Thyroid gland (tissue), 4 donors: ENCODE results near the gene OR2M4. TPM values are rescaled to one million over a fixed set of nuclear protein-coding genes. Genes with fewer than 3 reads are reported as not detected.
"Not testable (repeated sequence)": the region's sequence is repeated elsewhere in the genome, so short reads cannot be mapped to it uniquely, and the experiment has no call there.

Experiments used
- DNase-seq, 2 donors: peaks; one replicate each; pipeline ENCODE4 v3.0.0-alpha.2; 2019
- H3K27ac ChIP-seq, 3 donors: fragments of 200-600 bp; sonication (generic); 1 replicate in 2 of 3; 2 replicates in 1 of 3; pipeline ENCODE4 v1.5.1; 2016 to 2019; ENCODE audit warnings: mild to moderate bottlenecking in 1 of 3, moderate library complexity in 1 of 3
- H3K27me3 ChIP-seq: fragments of 200-600 bp; sonication (generic); one replicate; pipeline ENCODE4 v1.5.1; 2019
- H3K36me3 ChIP-seq, 2 donors: fragments of 200-600 bp; sonication (generic); one replicate each; pipeline ENCODE4 v1.5.1; 2016 to 2019
- H3K4me1 ChIP-seq, 2 donors: fragments of 200-600 bp; sonication (generic); one replicate each; pipeline ENCODE4 v1.5.1; 2017 to 2019
- H3K4me3 ChIP-seq, 3 donors: fragments of 200-600 bp; sonication (generic); replicated peaks in 1 of 3; 1 replicate in 2 of 3; 2 replicates in 1 of 3; pipeline ENCODE4 v1.5.1; 2016; ENCODE audit warnings: mild to moderate bottlenecking in 1 of 3
- H3K9me3 ChIP-seq: fragments of 200-600 bp; sonication (generic); one replicate; pipeline ENCODE4 v1.5.1; 2017
- POLR2A ChIP-seq, 2 donors: fragments of 450-650 bp; IDR thresholded peaks; one replicate each; pipeline ENCODE4 v1.6.1; 2017; ENCODE audit warnings: antibody characterized with exemption in 2 of 2, mild to moderate bottlenecking in 2 of 2, moderate library complexity in 1 of 2
- WGBS, 2 donors: methylation state at CpG; one replicate each; pipeline ENCODE4 v1.1.5; 2017; 5-methylcytosine and 5-hydroxymethylcytosine counted together
- intact Hi-C: fragments of 100-400 bp; cut with DNase I; formaldehyde crosslinking; loops from one replicate; pipeline ENCODE4 v1.15.1; 2023
- total RNA-seq, 4 donors: library from RNA; depleted of rRNA; stranded (reverse); fragments of >200 nt; gene quantifications; one replicate each; pipeline ENCODE4 v1.2.3, GENCODE V29; 2016
- TF ChIP-seq, protein P1 (sequence below), 6 experiments: fragments of 200-600 bp in 3 of 6; fragments of 450-650 bp in 3 of 6; sonication (generic) in 3 of 6; IDR thresholded peaks; one replicate each; pipeline ENCODE4 v1.5.1; 2016 to 2019; ENCODE audit warnings: antibody characterized with exemption in 6 of 6, mild to moderate bottlenecking in 2 of 6, inconsistent platforms in 1 of 6, moderate library complexity in 1 of 6

Gene OR2M4
- total RNA-seq, 4 donors from 2014 or later: not detected

DNA sequence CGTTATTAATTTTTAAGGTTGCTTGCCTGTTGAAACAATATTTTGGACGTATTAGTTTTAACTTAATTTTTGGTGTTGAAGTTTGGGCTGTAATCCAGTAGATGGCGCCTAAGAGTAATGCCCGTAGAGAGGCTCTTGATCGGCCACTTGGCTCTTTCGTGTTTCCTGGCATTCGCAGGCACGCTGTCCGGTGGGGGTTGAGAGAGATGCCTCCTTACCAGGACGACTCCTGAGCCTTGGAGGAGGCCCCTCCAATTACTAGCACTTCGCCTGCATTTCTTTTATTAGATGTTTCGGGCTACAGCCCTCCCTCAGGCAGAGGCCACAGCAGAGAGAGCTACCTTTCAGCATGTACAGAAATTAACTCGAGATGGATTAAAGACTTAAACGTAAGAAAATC, 12.0 kb downstream of the OR2M4 start:
- no peaks in the 10 kb centered on the region for H3K36me3 ChIP-seq
- no peak overlapping the region for H3K27ac ChIP-seq
- peak; percentile 31 to 43 for DNase-seq
- H3K4me1 ChIP-seq: no peaks in the 10 kb centered on the region
- H3K9me3 ChIP-seq: no peaks in the 10 kb centered on the region
- 6 to 11% methylated on average over 14 of the region's 14 CpGs for WGBS, 2 donors
- intact Hi-C loops: no loop called here
- no peak overlapping the region for H3K4me3 ChIP-seq
- no peak for TF ChIP-seq POLR2A (IDR thresholded peaks at IDR 0.05)
- TF ChIP-seq, protein P1, sequence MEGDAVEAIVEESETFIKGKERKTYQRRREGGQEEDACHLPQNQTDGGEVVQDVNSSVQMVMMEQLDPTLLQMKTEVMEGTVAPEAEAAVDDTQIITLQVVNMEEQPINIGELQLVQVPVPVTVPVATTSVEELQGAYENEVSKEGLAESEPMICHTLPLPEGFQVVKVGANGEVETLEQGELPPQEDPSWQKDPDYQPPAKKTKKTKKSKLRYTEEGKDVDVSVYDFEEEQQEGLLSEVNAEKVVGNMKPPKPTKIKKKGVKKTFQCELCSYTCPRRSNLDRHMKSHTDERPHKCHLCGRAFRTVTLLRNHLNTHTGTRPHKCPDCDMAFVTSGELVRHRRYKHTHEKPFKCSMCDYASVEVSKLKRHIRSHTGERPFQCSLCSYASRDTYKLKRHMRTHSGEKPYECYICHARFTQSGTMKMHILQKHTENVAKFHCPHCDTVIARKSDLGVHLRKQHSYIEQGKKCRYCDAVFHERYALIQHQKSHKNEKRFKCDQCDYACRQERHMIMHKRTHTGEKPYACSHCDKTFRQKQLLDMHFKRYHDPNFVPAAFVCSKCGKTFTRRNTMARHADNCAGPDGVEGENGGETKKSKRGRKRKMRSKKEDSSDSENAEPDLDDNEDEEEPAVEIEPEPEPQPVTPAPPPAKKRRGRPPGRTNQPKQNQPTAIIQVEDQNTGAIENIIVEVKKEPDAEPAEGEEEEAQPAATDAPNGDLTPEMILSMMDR (IDR thresholded peaks at IDR 0.05): peak in 3 of 6 experiments; percentile 22 to 69 (median 41)
- no peaks in the 10 kb centered on the region for H3K27me3 ChIP-seq

DNA sequence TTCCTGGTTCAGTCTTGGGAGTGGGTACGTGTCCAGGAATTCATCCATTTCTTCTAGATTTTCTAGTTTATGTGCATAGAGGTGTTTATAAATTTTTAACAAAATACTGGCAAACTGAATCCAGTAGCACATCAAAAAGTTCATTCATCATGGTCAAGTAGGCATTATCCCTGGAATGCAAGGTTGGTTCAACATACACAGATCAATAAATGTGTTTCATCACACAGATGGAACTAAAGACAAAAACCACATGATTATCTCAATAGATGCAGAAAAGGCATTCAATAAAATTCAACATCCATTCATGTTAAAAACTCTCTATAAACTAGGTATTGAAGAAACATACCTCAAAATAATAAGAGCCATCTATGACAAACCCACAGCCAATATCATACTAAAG, 28.1 kb downstream of the OR2M4 start:
- H3K9me3 ChIP-seq, H3K27me3 ChIP-seq, DNase-seq, intact Hi-C loops, H3K4me3 ChIP-seq, H3K36me3 ChIP-seq, H3K27ac ChIP-seq, H3K4me1 ChIP-seq: not testable (repeated sequence)
- WGBS, 2 donors: 78 to 88% methylated on average over 1 of the region's 1 CpG

DNA sequence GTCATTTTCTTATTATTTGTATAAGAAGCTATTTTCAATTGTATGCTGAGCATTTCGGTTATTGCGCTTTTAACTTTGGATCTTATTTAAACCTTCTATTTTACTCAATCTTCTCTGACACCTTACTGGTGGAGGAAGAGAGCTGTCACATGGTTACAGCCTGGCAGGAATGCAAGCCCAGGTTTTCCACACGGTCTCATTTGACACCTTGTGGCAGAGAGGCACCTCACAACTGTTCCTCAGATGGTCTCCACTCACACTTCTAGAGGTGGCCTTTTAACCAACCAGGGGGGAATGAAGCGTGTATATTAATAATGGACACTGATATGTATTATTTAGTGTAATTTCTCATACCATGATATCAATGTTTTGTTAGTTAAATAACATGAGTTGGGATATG, 37.0 kb downstream of the OR2M4 start:
- Histone ChIP-seq H3K9me3 (no peaks in the 10 kb centered on the region), H3K4me1 (no peaks in the 10 kb centered on the region), H3K27me3 (no peaks in the 10 kb centered on the region), H3K27ac (no peak overlapping the region), H3K36me3 (no peaks in the 10 kb centered on the region), H3K4me3 (no peak overlapping the region)
- TF ChIP-seq POLR2A (IDR thresholded peaks at IDR 0.05): no peak
- TF ChIP-seq, protein P1 (IDR thresholded peaks at IDR 0.05): no peak
- 54 to 72% methylated on average over 4 of the region's 4 CpGs for WGBS, 2 donors
- no peak for DNase-seq
- intact Hi-C loops: no loop called here

DNA sequence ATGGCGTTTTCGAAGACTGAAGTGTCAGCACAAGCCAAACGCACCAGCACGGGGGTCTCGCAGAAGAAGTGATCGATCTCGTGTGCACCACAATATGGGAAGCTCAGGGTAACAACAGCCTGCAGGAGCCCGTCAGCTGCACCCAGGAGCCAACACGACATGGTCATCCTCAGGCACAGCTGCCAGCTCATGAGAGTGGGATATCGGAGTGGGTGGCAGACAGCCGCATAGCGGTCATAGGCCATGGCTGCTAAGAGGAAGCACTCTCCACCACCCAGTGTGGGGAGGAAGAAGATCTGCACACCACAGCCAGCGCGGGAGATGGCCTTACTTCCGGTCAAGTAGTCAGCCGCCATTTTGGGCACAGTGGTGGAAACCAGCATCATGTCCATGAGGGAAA, 42.0 kb downstream of the OR2M4 start:
- DNase-seq, intact Hi-C loops, H3K4me1 ChIP-seq, H3K27ac ChIP-seq, H3K36me3 ChIP-seq, H3K4me3 ChIP-seq, H3K9me3 ChIP-seq, H3K27me3 ChIP-seq: not testable (repeated sequence)
- WGBS, 2 donors: 92% methylated on average over 6 of the region's 16 CpGs; no CpG with 5 or more reads in 1 of the 2 donors

DNA sequence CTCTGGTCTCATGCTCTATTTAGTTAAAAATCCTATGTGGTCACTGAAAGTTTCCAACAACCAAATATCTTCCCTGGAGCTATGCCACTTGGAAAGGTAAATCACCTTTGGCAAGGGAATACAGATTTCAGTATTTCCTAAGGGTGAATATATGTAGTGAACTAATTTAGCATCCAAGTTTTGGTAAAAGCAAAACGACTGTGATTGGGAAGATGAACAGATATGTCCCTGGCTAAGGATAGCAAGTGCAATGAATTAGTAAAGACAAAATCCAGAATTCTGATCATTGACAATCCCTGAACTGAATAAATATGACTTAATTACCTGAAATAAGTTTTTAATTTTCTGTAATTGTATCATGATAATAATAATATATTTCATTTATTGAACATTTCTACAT, 46.7 kb downstream of the OR2M4 start, which contains the start of gene OR2T33:
OR2T33 (minus strand) TSS at position 101 of the 400 bp plus-strand sequence. CDS start 4,162 bp downstream, outside the sequence.
- Histone ChIP-seq H3K9me3 (no peaks in the 10 kb centered on the region), H3K4me1 (no peaks in the 10 kb centered on the region), H3K27me3 (no peaks in the 10 kb centered on the region), H3K4me3 (no peak within 1 kb of the TSS), H3K36me3 (no peaks in the 10 kb centered on the region), H3K27ac (no peak within 1 kb of the TSS)
- intact Hi-C loops: no loop called here
- DNase-seq: no peak
- 53 to 63% methylated on average over 1 of the region's 1 CpG for WGBS, 2 donors
- TF ChIP-seq, protein P1 (IDR thresholded peaks at IDR 0.05): no peak
- TF ChIP-seq POLR2A (IDR thresholded peaks at IDR 0.05): no peak

DNA sequence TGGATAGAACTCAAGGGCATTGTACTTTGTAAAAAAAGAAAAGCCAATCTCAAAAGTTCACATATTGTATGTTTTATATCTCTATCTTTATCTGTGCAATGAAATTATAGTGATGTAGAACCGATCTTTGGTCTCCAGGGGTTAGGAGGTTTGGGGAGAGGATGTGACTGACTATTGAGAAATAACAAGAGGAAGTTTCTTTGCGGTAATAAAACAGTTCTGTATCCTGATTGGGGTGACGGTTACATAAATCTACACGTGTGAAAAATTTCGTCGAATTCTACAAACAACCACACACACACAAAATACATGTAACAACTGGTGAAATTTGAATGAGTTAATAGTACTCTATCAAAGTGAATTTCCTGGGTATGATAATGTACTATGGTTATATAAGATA, 57.2 kb downstream of the OR2M4 start:
- Histone ChIP-seq H3K4me3 (no peak overlapping the region), H3K27me3 (no peaks in the 10 kb centered on the region), H3K9me3 (no peaks in the 10 kb centered on the region), H3K4me1 (no peaks in the 10 kb centered on the region), H3K36me3 (no peaks in the 10 kb centered on the region), H3K27ac (no peak overlapping the region)
- 52 to 59% methylated on average over 6 of the region's 6 CpGs for WGBS, 2 donors
- DNase-seq: no peak
- TF ChIP-seq POLR2A (IDR thresholded peaks at IDR 0.05): no peak
- TF ChIP-seq, protein P1 (IDR thresholded peaks at IDR 0.05): no peak
- intact Hi-C loops: no loop called here

Other genes starting within 250 kb of the OR2M4 start
- not detected for gene OR2L5, start 217.8 kb upstream of the OR2M4 start, total RNA-seq
- gene OR2L2, start 201.3 kb upstream of the OR2M4 start, total RNA-seq: under 1 TPM in 2 of 4 donors, not detected in 2; 0.27 to 0.34 TPM
- gene OR2L3, start 184.6 kb upstream of the OR2M4 start, total RNA-seq: under 1 TPM in 2 of 4 donors, not detected in 2; 0.13 to 0.42 TPM
- under 1 TPM in 1 of 4 donors, not detected in 3; 0.38 TPM for gene OR2L13, start 136.2 kb upstream of the OR2M4 start, total RNA-seq
- gene OR2M5, start 86.3 kb upstream of the OR2M4 start, total RNA-seq: not detected
- gene OR2M2, start 56.6 kb upstream of the OR2M4 start, total RNA-seq: not detected
- gene OR2M3, start 34.2 kb upstream of the OR2M4 start, total RNA-seq: not detected
- 1 to 10 TPM in 2 of 4 donors, under 1 TPM in 1, not detected in 1; 0.75 to 1.8 (median 1.4) TPM for gene OR2T33, start 46.6 kb downstream of the OR2M4 start, total RNA-seq
- not detected for gene OR2T12, start 72.0 kb downstream of the OR2M4 start, total RNA-seq
- gene OR2M7, start 93.2 kb downstream of the OR2M4 start, total RNA-seq: not detected
- not detected for gene OR14C36, start 117.4 kb downstream of the OR2M4 start, total RNA-seq
- gene OR2T4, start 130.2 kb downstream of the OR2M4 start, total RNA-seq: not detected
- not detected for gene OR2T6, start 144.3 kb downstream of the OR2M4 start, total RNA-seq
- not detected for gene OR2T1, start 171.6 kb downstream of the OR2M4 start, total RNA-seq
- not detected for gene OR2T2, start 214.2 kb downstream of the OR2M4 start, total RNA-seq
- gene OR2T3, start 241.9 kb downstream of the OR2M4 start, total RNA-seq: not detected